K562 (cell line): ENCODE results near the gene RETREG2.

Experiments
- HEY1 ChIP-seq: fragments of 250-450 bp; sonication (Bioruptor Pico); IDR thresholded peaks from 2 replicates; pipeline ENCODE4 v1.5.0; 2020; ENCODE audit warnings: mild to moderate bottlenecking, moderate library complexity, borderline replicate concordance
- ZNF239 ChIP-seq: fragments of 250-450 bp; sonication (Bioruptor Pico); IDR thresholded peaks from 2 replicates; pipeline ENCODE4 v1.4.0; 2020; ENCODE audit warnings: mild to moderate bottlenecking
- TF ChIP-seq, protein P1 (sequence below): fragments of 450-650 bp; IDR thresholded peaks from 2 replicates; pipeline ENCODE4 v1.6.1; 2018; ENCODE audit not compliant: partially characterized antibody

DNA sequence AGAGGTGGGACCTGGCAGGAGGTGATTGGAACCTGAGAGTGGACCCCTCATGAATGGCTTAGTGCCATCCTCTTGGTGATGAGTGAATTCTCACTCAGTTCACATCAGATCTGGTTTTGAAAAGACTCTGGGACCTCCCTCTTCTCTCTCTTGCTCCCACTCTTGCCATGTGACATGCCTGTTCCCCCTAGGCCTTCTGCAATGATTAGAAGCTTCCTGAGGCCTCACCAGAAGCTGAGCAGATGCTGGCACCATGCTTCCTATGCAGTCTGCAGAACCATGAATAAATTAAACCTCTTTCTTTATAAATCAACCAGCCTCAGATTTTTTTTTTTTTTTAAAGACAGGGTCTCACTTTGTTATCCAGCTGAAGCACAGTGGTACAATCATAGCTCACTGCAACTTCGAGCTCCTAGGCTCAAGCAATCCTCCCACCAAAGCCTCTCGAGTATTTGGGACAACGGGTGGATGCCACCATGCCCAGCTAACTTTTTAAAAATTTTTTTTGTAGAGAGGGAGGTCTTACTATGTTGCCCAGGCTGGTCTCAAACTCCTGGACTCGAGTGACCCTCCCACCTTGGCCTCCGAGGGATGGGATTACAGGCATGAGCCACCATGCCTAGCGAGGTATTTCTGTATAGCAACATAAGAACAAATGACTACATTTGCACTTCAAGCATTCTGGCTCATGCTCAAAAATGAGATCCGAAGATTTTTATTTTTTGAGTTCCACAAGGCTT is 26.5 kb downstream of the RETREG2 start:
- TF ChIP-seq, protein P1, sequence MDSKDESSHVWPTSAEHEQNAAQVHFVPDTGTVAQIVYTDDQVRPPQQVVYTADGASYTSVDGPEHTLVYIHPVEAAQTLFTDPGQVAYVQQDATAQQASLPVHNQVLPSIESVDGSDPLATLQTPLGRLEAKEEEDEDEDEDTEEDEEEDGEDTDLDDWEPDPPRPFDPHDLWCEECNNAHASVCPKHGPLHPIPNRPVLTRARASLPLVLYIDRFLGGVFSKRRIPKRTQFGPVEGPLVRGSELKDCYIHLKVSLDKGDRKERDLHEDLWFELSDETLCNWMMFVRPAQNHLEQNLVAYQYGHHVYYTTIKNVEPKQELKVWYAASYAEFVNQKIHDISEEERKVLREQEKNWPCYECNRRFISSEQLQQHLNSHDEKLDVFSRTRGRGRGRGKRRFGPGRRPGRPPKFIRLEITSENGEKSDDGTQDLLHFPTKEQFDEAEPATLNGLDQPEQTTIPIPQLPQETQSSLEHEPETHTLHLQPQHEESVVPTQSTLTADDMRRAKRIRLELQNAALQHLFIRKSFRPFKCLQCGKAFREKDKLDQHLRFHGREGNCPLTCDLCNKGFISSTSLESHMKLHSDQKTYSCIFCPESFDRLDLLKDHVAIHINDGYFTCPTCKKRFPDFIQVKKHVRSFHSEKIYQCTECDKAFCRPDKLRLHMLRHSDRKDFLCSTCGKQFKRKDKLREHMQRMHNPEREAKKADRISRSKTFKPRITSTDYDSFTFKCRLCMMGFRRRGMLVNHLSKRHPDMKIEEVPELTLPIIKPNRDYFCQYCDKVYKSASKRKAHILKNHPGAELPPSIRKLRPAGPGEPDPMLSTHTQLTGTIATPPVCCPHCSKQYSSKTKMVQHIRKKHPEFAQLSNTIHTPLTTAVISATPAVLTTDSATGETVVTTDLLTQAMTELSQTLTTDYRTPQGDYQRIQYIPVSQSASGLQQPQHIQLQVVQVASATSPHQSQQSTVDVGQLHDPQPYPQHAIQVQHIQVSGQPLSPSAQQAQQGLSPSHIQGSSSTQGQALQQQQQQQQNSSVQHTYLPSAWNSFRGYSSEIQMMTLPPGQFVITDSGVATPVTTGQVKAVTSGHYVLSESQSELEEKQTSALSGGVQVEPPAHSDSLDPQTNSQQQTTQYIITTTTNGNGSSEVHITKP = no peak
- no peak for TF ChIP-seq HEY1 (CRISPR knock-in tag)
- TF ChIP-seq ZNF239 (CRISPR knock-in tag) = no peak
